ENCODE measurements around the gene COA6.

The COA6 gene

GRCh38 chr1:234326497-234327366 lies 46.5 kb upstream of the COA6 start:
- Histone ChIP-seq H3K4me2 (ENCODE audit: low read depth, low read length, poor library complexity, severe bottlenecking) (peak overlapping the region; percentile 23), H3F3A (ENCODE audit: insufficient read depth) (no peaks in the 10 kb centered on the region), H3K9me2 (replicated peaks; ENCODE audit: insufficient read depth, low read length) (no peaks in the 10 kb centered on the region), H3K36me3 (ENCODE audit: low read length) (no peaks in the 10 kb centered on the region), H3K9me3 (ENCODE audit: insufficient read depth, low read length) (no peaks in the 10 kb centered on the region), H3K9ac (ENCODE audit: low read length) (no peak overlapping the region), H2AFZ (ENCODE audit: low read depth, low read length, severe bottlenecking) (peak overlapping the region; percentile 69), H3K4me3 (ENCODE audit: insufficient read depth, low read length, poor library complexity, severe bottlenecking) (no peak overlapping the region), H3K79me2 (ENCODE audit: insufficient read depth, low read length) (no peaks in the 10 kb centered on the region), H4K20me1 (ENCODE audit: low read depth, low read length) (no peaks in the 10 kb centered on the region), H3K27ac (ENCODE audit: low read depth, low read length) (no peak overlapping the region), H3K27me3 (ENCODE audit: low read length) (no peaks in the 10 kb centered on the region)
- TF ChIP-seq CTCF (IDR thresholded peaks at IDR 0.05; ENCODE audit: insufficient read depth, low read length, poor library complexity, severe bottlenecking): peak; percentile 59
- TF ChIP-seq EZH2phosphoT487 (conservative IDR thresholded peaks at IDR 0.05; ENCODE audit: low read length): no peak

GRCh38 chr1:234327577-234328164 lies 45.6 kb upstream of the COA6 start:
- no peak overlapping the region for H2AFZ ChIP-seq (ENCODE audit: low read depth, low read length, severe bottlenecking)
- no peak overlapping the region for H3K4me2 ChIP-seq (ENCODE audit: low read depth, low read length, poor library complexity, severe bottlenecking)
- H3K27ac ChIP-seq (ENCODE audit: low read depth, low read length): no peak overlapping the region
- H3F3A ChIP-seq (ENCODE audit: insufficient read depth): no peaks in the 10 kb centered on the region
- TF ChIP-seq EZH2phosphoT487 (conservative IDR thresholded peaks at IDR 0.05; ENCODE audit: low read length): no peak
- TF ChIP-seq CTCF (IDR thresholded peaks at IDR 0.05; ENCODE audit: insufficient read depth, low read length, poor library complexity, severe bottlenecking): no peak
- H3K9me3 ChIP-seq (ENCODE audit: insufficient read depth, low read length): no peaks in the 10 kb centered on the region
- H3K27me3 ChIP-seq (ENCODE audit: low read length): no peaks in the 10 kb centered on the region
- no peaks in the 10 kb centered on the region for H4K20me1 ChIP-seq (ENCODE audit: low read depth, low read length)
- H3K36me3 ChIP-seq (ENCODE audit: low read length): no peaks in the 10 kb centered on the region
- no peak overlapping the region for H3K9ac ChIP-seq (ENCODE audit: low read length)
- no peaks in the 10 kb centered on the region for H3K9me2 ChIP-seq (replicated peaks; ENCODE audit: insufficient read depth, low read length)
- no peaks in the 10 kb centered on the region for H3K79me2 ChIP-seq (ENCODE audit: insufficient read depth, low read length)
- no peak overlapping the region for H3K4me3 ChIP-seq (ENCODE audit: insufficient read depth, low read length, poor library complexity, severe bottlenecking)

GRCh38 chr1:234330843-234331215 lies 42.4 kb upstream of the COA6 start:
- H3K27ac ChIP-seq (ENCODE audit: low read depth, low read length): no peak overlapping the region
- no peaks in the 10 kb centered on the region for H3K9me2 ChIP-seq (replicated peaks; ENCODE audit: insufficient read depth, low read length)
- no peak overlapping the region for H3K4me2 ChIP-seq (ENCODE audit: low read depth, low read length, poor library complexity, severe bottlenecking)
- no peak overlapping the region for H3K9ac ChIP-seq (ENCODE audit: low read length)
- no peaks in the 10 kb centered on the region for H3K79me2 ChIP-seq (ENCODE audit: insufficient read depth, low read length)
- no peaks in the 10 kb centered on the region for H3F3A ChIP-seq (ENCODE audit: insufficient read depth)
- H3K36me3 ChIP-seq (ENCODE audit: low read length): no peaks in the 10 kb centered on the region
- TF ChIP-seq CTCF (IDR thresholded peaks at IDR 0.05; ENCODE audit: insufficient read depth, low read length, poor library complexity, severe bottlenecking) (no peak), EZH2phosphoT487 (conservative IDR thresholded peaks at IDR 0.05; ENCODE audit: low read length) (no peak)
- no peak overlapping the region for H3K4me3 ChIP-seq (ENCODE audit: insufficient read depth, low read length, poor library complexity, severe bottlenecking)
- H3K9me3 ChIP-seq (ENCODE audit: insufficient read depth, low read length): no peaks in the 10 kb centered on the region
- no peaks in the 10 kb centered on the region for H4K20me1 ChIP-seq (ENCODE audit: low read depth, low read length)
- H3K27me3 ChIP-seq (ENCODE audit: low read length): no peaks in the 10 kb centered on the region
- no peak overlapping the region for H2AFZ ChIP-seq (ENCODE audit: low read depth, low read length, severe bottlenecking)

Measured in SU-DHL-6 (cell line).